Adrenal gland (tissue), 5 donors: ENCODE results near the gene LDB2.

ENCODE experiments used
- POLR2A ChIP-seq, 2 donors: fragments of 450-650 bp; IDR thresholded peaks; one replicate each; pipeline ENCODE4 v1.6.1; 2017; ENCODE audit warnings: antibody characterized with exemption in 2 of 2, mild to moderate bottlenecking in 2 of 2, moderate library complexity in 1 of 2
- TF ChIP-seq, protein P1 (sequence below), 6 experiments: fragments of 450-650 bp in 4 of 6; fragments of 200-600 bp in 2 of 6; sonication (generic) in 1 of 6; IDR thresholded peaks; 1 replicate in 5 of 6; 2 replicates in 1 of 6; pipeline versions ENCODE4 v1.5.1 to v1.8.0; 2016 to 2021; ENCODE audit warnings: antibody characterized with exemption in 6 of 6, mild to moderate bottlenecking in 2 of 6, moderate library complexity in 1 of 6
- donor health status: DM: no; HTN: no; CAD: no.

DNA sequence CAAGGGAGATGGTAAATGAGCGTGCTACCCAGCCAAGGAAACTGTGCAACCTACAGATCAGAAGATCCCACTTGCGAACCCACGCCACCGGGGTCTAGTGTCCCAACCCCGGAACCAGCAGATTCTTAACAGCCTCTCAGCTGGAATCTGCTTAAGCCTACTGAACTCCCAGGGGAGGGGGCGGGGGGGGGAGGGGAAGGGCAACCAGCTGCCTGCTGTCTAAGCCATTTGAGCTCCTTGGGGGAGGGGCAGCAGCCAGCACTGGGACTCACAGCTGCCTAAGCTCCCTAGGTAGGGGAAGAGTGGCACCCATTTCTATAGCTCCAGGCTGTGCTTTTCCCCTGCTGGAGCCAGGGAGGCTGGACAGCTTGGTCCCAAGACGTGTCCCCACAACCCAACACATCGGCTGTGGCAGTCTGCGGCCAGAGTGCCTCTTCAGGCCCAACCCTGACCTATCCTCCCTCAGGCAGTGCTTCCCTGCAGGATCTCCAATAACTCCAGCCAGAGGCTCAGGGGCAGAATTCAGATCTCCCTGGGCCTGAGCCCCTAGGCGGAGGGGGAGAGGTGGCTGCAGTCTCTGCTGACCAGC is 289.2 kb downstream of the LDB2 start:
- TF ChIP-seq, protein P1, sequence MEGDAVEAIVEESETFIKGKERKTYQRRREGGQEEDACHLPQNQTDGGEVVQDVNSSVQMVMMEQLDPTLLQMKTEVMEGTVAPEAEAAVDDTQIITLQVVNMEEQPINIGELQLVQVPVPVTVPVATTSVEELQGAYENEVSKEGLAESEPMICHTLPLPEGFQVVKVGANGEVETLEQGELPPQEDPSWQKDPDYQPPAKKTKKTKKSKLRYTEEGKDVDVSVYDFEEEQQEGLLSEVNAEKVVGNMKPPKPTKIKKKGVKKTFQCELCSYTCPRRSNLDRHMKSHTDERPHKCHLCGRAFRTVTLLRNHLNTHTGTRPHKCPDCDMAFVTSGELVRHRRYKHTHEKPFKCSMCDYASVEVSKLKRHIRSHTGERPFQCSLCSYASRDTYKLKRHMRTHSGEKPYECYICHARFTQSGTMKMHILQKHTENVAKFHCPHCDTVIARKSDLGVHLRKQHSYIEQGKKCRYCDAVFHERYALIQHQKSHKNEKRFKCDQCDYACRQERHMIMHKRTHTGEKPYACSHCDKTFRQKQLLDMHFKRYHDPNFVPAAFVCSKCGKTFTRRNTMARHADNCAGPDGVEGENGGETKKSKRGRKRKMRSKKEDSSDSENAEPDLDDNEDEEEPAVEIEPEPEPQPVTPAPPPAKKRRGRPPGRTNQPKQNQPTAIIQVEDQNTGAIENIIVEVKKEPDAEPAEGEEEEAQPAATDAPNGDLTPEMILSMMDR (IDR thresholded peaks at IDR 0.05): no peak
- no peak for TF ChIP-seq POLR2A (IDR thresholded peaks at IDR 0.05)
